Aorta (tissue), 5 donors: ENCODE data around the gene NPPC. TPM values are rescaled to one million over a fixed set of nuclear protein-coding genes. Genes with fewer than 3 reads are reported as not detected.

Experiments
- ATAC-seq: fragments of 200-7000 bp; cut with Tn5 transposase; one replicate; pipeline ENCODE4 v1.9.1; 2022; ENCODE audit warnings: moderate library complexity; ENCODE audit not compliant: low FRiP score
- DNase-seq, 2 donors: peaks; one replicate each; pipeline ENCODE4 v3.0.0-alpha.2; 2020
- H3K27ac ChIP-seq, 2 donors: one replicate each; pipeline ENCODE4 v1.5.1; 2013; ENCODE audit warnings: low read length in 2 of 2, mild to moderate bottlenecking in 2 of 2, moderate library complexity in 2 of 2, control low read depth in 1 of 2, inconsistent platforms in 1 of 2, low read depth in 1 of 2
- H3K27me3 ChIP-seq, 2 donors: one replicate each; pipeline ENCODE4 v1.6.1; 2013; ENCODE audit warnings: control low read depth in 1 of 2, low read length in 1 of 2, mild to moderate bottlenecking in 1 of 2, moderate library complexity in 1 of 2; ENCODE audit not compliant: insufficient read depth in 2 of 2, control insufficient read depth in 1 of 2
- H3K36me3 ChIP-seq, 2 donors: one replicate each; pipeline ENCODE4 v1.6.1; 2013; ENCODE audit warnings: control low read depth in 1 of 2, low read length in 1 of 2, mild to moderate bottlenecking in 1 of 2; ENCODE audit not compliant: insufficient read depth in 2 of 2, control insufficient read depth in 1 of 2
- H3K4me1 ChIP-seq, 2 donors: one replicate each; pipeline ENCODE4 v1.6.1; 2013; ENCODE audit warnings: low read length in 2 of 2, control low read depth in 1 of 2, mild to moderate bottlenecking in 1 of 2, moderate library complexity in 1 of 2; ENCODE audit not compliant: insufficient read depth in 2 of 2, control insufficient read depth in 1 of 2
- H3K4me3 ChIP-seq, 2 donors: one replicate each; pipeline ENCODE4 v1.5.1; 2013; ENCODE audit warnings: low read length in 2 of 2, control low read depth in 1 of 2, mild to moderate bottlenecking in 1 of 2
- H3K9me3 ChIP-seq: one replicate; pipeline ENCODE4 v1.6.1; 2013; ENCODE audit warnings: mild to moderate bottlenecking, low read length; ENCODE audit not compliant: control insufficient read depth
- WGBS, 2 donors: extraction: QIAGEN DNeasy Blood & Tissue Kit; methylation state at CpG; one replicate each; pipeline ENCODE4 v1.1.7; 2013; 5-methylcytosine and 5-hydroxymethylcytosine counted together
- intact Hi-C, 2 donors: fragments of 100-400 bp; cut with DNase I; formaldehyde crosslinking; loops; one replicate each; pipeline versions ENCODE4 v1.14.2 to v1.15.0; 2022
- polyA plus RNA-seq, 2 donors: library from polyadenylated mRNA; stranded (reverse); fragments of 200-250 nt; gene quantifications; one replicate each; pipeline ENCODE4 v1.2.3, GENCODE V29; 2013
- total RNA-seq, 2 donors: library from RNA; stranded (reverse); fragmentation: NEBNext Ultra II Directional; extraction: Animal tissue kit (Norgen Biotek cat#: 25700); gene quantifications; one replicate each; pipeline ENCODE4 v1.2.1, GENCODE V29; 2021
- donor health status: healthy with polysubstance abuse.
- donor health status: Bipolar disorder and iron deficiency.
- donor health status: DM: no; HTN: no; CAD: no.
- donor health status: DM: no; HTN: no; CAD: no.
- donor health status: DM: yes; HTN: yes; CAD: no.

NPPC gene
- total and polyA plus RNA-seq, 4 donors: 0.36 to 0.88 (median 0.49) TPM; not detected in 1

DNA sequence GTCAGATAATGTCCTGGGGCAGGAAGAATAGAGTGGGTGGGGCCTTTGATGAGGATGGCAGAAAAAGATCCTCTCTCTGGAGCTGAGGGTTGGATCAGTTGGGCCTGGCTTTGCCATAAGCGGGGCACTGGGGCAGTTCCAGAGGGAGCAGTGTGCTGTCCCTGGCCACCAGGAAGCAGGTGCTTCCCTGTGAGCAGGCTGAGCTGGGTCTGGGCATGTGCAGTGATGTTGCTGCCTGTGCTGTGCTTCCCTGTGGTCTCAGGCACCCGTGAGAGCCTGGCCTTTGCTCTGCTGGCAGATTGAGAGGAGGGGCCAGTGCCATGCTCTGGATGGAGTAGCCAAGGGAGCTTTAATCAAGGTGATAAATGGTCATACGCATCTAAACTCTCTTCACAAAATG, 14.6 kb upstream of the NPPC start:
- Histone ChIP-seq H3K27ac (no peak overlapping the region), H3K27me3 (no peaks in the 10 kb centered on the region), H3K4me3 (no peak overlapping the region), H3K4me1 (no peaks in the 10 kb centered on the region), H3K9me3 (peaks cover 1% of the 10 kb centered on the region), H3K36me3 (no peaks in the 10 kb centered on the region)
- intact Hi-C loops: no loop called here
- WGBS, 2 donors: 76% methylated on average over 3 of the region's 3 CpGs
- no peak for ATAC-seq
- no peak for DNase-seq

DNA sequence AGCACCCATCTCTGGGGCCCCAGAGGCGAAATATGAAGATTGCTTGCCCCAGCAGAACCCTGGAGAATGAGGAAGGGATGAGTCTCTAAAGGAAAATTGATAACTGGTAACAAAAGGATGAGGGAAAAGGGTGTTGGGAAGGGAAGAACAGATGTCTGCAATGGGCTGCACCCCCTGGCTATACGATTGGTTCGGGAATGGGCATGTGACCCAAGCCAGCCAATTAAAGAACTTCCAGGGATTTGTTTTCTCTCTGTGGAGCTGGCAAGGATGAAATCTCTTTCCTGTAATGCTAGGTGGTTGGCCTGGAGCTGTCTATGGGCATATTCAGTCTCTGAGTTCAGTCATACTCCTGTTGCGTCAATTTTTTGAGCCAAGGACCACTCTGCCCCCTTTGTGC, 12.8 kb upstream of the NPPC start:
- no peak overlapping the region for H3K27ac ChIP-seq
- peaks cover 1% of the 10 kb centered on the region for H3K9me3 ChIP-seq
- no peaks in the 10 kb centered on the region for H3K4me1 ChIP-seq
- H3K36me3 ChIP-seq: no peaks in the 10 kb centered on the region
- no peak for ATAC-seq
- no peaks in the 10 kb centered on the region for H3K27me3 ChIP-seq
- intact Hi-C loops: no loop called here
- H3K4me3 ChIP-seq: no peak overlapping the region
- no peak for DNase-seq
- 94 to 96% methylated on average over 4 of the region's 4 CpGs for WGBS, 2 donors

DNA sequence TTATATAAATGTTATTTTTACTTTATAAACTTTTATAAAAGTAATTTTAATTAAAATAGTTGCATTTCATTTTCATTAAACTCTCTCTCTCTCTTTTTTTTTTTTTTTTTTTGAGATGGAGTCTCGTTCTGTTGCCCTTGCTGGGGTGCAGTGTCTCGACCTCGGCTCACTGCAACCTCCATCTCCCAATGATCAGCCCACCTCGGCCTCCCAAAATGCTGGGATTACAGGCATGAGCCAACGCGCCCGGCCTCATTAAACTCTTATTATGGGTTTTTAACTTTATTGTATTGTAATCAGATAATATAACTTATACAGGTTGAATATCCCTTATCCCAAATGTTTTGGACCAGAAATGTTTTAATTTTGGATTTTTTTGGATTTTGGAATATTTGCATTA, 10.9 kb upstream of the NPPC start:
- ATAC-seq (no peak), DNase-seq (no peak)
- 92 to 93% methylated on average over 7 of the region's 7 CpGs for WGBS, 2 donors
- Histone ChIP-seq H3K4me3 (no peak overlapping the region), H3K4me1 (no peaks in the 10 kb centered on the region), H3K27ac (no peak overlapping the region), H3K36me3 (no peaks in the 10 kb centered on the region), H3K9me3 (no peaks in the 10 kb centered on the region), H3K27me3 (no peaks in the 10 kb centered on the region)
- intact Hi-C loops: no loop called here

DNA sequence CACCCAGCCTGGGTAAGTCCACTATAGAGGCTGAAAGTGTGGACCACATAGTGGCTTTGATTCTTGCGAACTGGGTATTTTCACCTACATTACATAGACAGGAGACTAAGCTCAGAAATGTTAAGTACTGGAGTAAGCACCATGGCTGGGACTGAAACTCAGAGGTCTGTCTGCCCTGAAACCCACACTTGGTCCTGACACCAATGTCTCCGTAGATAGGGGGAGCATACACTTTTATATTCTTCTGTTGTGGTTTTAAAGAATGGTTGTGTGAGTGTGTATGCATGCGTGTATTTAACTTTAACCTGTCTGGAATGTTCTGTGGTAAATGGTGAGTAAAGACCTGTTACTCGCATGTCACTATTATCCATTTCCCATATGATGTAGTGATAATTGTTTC, 10.3 kb upstream of the NPPC start:
- H3K36me3 ChIP-seq: no peaks in the 10 kb centered on the region
- no peak overlapping the region for H3K27ac ChIP-seq
- 81 to 84% methylated on average over 4 of the region's 4 CpGs for WGBS, 2 donors
- intact Hi-C loops: no loop called here
- no peaks in the 10 kb centered on the region for H3K9me3 ChIP-seq
- DNase-seq: no peak
- H3K4me1 ChIP-seq: no peaks in the 10 kb centered on the region
- H3K4me3 ChIP-seq: no peak overlapping the region
- ATAC-seq: no peak
- H3K27me3 ChIP-seq: no peaks in the 10 kb centered on the region

DNA sequence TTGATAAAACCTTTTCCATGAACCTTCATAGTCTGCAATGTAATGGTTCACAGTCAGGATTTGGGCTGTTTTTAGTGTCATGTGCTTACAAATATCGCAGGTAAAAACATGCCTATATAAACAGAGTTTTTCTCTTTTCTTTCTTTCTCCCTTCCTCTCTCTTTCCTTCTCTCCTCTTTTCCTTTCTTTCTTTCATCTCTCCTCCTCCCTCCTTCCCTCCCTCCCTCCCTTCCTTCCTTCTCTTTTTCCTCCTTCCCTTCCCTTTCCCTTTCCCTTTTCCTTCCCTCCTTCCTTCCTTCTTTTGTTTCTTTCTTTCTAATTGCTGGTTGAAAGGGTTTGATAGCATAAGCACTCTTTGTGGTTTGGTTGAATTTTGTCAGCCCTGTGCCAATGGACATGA, 9.6 kb upstream of the NPPC start:
- DNase-seq (no peak), ATAC-seq (no peak)
- Histone ChIP-seq H3K36me3 (no peaks in the 10 kb centered on the region), H3K4me1 (no peaks in the 10 kb centered on the region), H3K4me3 (no peak overlapping the region), H3K27ac (no peak overlapping the region), H3K9me3 (no peaks in the 10 kb centered on the region), H3K27me3 (no peaks in the 10 kb centered on the region)
- WGBS, 2 donors: 89 to 92% methylated on average over 1 of the region's 1 CpG
- intact Hi-C loops: no loop called here

DNA sequence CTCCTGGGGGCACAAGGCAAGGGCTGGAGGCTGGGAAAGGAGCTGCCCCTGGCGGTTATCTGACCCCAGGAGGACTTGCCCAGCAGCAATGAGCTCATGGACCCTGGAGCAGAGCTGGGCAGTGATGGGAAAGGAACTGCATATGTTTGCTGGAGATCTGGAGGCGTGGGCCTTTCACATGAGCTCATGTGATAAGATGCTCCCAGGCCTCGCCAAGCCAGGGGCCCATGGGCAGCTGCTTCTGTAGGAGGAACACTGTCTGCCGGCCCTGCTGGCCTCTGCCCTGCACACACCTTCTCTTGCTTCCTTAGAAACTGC, 9.0 kb upstream of the NPPC start:
- Histone ChIP-seq H3K4me1 (no peaks in the 10 kb centered on the region), H3K9me3 (no peaks in the 10 kb centered on the region), H3K27ac (no peak overlapping the region), H3K4me3 (no peak overlapping the region), H3K27me3 (no peaks in the 10 kb centered on the region), H3K36me3 (no peaks in the 10 kb centered on the region)
- DNase-seq: peak in 1 of 2 donors; percentile 53
- 59 to 70% methylated on average over 4 of the region's 4 CpGs for WGBS, 2 donors
- intact Hi-C loops: no loop called here
- ATAC-seq: no peak

DNA sequence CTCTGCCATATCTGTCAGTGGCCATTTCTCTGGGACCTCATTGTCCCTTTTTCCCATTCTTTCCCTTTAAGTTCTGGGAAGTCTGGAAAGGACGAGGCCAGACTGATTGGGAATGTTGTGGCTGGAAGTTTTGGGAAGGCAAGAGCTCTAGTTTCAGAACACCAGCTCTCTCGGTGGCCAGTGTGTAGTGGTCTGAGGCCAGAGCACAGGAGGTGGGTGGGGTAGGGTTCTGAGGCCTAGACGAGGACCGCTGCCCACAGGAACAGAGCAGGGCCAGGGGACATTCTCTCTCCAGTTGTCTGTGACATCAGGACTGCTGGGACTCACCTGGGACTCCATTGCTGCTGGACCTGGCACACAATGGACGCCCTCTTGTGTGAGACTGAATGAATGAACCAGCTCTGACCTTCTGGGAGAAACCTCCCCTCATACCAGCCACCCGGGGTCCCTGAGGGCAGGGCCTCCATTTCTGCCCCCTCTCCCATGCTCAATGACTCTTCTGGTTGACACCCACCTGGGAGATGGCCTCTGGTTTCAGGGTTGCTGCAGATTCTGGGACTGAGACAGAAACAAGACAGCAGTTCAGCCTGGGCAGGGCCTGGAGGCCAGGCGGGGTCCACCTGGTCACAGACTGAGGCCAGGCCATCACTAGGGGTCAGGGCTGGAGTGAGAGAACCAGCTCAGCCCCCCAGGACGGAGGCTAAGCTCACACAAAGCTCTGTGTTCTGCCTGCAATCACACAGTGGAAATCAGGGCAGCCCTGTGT, 8.4 kb upstream of the NPPC start:
- no peak overlapping the region for H3K4me3 ChIP-seq
- intact Hi-C loops: no loop called here
- ATAC-seq (no peak), DNase-seq (no peak)
- no peaks in the 10 kb centered on the region for H3K4me1 ChIP-seq
- no peaks in the 10 kb centered on the region for H3K9me3 ChIP-seq
- WGBS, 2 donors: 77 to 78% methylated on average over 8 of the region's 8 CpGs
- no peaks in the 10 kb centered on the region for H3K27me3 ChIP-seq
- H3K36me3 ChIP-seq: no peaks in the 10 kb centered on the region
- no peak overlapping the region for H3K27ac ChIP-seq

DNA sequence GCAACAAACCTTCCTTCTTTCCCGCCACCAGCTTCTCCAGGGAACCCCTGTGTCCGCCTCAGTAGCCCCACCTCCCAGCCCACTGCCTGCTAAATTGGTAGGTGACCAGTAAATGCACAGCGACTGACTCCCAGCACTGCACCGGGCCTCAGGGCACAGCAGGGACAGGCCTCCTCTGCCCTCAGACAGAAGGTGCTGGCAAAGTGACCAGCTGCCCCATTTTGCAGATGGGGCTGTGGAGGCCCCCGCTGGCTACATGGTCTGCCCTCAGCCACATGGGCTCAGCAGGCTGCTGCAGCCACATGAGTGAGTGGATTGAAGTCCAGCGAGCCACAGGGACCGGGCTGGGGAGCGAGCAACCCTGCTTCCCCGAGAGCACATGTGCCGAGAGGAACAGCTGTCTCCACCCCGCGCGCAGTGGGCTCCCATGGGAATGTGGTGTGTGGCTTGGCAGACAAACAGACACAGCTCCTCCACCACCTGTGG, 7.8 kb upstream of the NPPC start:
- H3K4me1 ChIP-seq: no peaks in the 10 kb centered on the region
- no peaks in the 10 kb centered on the region for H3K27me3 ChIP-seq
- no peak overlapping the region for H3K27ac ChIP-seq
- no peaks in the 10 kb centered on the region for H3K36me3 ChIP-seq
- WGBS, 2 donors: 80 to 88% methylated on average over 13 of the region's 13 CpGs
- DNase-seq (peak in 1 of 2 donors; percentile 76), ATAC-seq (peak; percentile 37)
- no peak overlapping the region for H3K4me3 ChIP-seq
- intact Hi-C loops: no loop called here
- no peaks in the 10 kb centered on the region for H3K9me3 ChIP-seq
